Subcutaneous adipose tissue (tissue), 4 donors: Measurements from ENCODE around the gene GNG5. TPM values are rescaled to one million over a fixed set of nuclear protein-coding genes. Genes with fewer than 3 reads are reported as not detected.

ENCODE experiments used
- total RNA-seq, 4 donors: library from RNA; depleted of rRNA; stranded (reverse); fragments of >200 nt; gene quantifications; one replicate each; pipeline ENCODE4 v1.1.0, GENCODE V29; 2016
- TF ChIP-seq, protein P1 (sequence below): fragments of 450-650 bp; IDR thresholded peaks from one replicate; pipeline ENCODE4 v1.5.1; 2016; ENCODE audit warnings: low read depth, mild to moderate bottlenecking, control low read depth, antibody characterized with exemption, moderate library complexity

GNG5 gene
- total RNA-seq, 4 donors from 2014 or later, result 62.1 to 114 (median 81.6) TPM

DNA sequence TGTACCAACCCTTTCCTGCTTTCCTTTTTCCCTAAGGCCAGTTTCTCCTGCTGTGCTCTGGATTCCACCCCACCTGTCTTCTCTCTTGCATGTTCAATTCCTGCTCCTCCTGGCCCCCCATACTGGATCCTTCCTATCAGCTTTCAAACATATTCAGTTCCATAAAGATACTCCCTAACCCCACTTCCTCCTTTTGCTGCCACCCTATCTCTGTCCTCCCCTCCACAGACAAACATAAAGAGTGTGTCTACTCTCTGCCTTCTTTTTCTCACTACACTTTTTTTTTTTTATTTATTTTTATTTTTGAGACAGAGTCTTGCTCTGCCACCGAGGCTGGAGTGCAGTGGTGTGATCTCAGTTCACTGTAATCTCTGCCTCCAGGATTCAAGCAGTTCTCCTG, 44.3 kb downstream of the GNG5 start:
- TF ChIP-seq, protein P1, sequence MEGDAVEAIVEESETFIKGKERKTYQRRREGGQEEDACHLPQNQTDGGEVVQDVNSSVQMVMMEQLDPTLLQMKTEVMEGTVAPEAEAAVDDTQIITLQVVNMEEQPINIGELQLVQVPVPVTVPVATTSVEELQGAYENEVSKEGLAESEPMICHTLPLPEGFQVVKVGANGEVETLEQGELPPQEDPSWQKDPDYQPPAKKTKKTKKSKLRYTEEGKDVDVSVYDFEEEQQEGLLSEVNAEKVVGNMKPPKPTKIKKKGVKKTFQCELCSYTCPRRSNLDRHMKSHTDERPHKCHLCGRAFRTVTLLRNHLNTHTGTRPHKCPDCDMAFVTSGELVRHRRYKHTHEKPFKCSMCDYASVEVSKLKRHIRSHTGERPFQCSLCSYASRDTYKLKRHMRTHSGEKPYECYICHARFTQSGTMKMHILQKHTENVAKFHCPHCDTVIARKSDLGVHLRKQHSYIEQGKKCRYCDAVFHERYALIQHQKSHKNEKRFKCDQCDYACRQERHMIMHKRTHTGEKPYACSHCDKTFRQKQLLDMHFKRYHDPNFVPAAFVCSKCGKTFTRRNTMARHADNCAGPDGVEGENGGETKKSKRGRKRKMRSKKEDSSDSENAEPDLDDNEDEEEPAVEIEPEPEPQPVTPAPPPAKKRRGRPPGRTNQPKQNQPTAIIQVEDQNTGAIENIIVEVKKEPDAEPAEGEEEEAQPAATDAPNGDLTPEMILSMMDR, result no peak

DNA sequence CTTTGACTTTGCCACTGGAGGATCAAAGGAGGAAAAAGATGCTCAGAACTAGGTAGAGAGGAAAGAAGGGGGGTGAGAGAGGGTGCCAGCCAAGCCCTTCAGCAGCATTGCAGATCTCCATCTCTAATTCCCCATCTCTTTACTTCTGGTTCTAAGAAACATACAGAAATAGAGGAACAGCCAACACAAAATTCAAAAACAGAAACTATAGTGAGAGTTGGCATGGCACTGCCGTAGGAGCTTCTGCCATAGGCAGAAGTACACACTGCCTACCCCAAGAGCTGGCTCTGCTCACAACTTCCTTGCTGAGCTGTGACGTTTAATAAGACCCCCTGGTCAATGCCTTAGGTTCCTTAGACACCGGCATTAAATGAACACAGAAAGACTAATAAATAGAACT, 53.9 kb downstream of the GNG5 start:
- TF ChIP-seq, protein P1, result no peak

DNA sequence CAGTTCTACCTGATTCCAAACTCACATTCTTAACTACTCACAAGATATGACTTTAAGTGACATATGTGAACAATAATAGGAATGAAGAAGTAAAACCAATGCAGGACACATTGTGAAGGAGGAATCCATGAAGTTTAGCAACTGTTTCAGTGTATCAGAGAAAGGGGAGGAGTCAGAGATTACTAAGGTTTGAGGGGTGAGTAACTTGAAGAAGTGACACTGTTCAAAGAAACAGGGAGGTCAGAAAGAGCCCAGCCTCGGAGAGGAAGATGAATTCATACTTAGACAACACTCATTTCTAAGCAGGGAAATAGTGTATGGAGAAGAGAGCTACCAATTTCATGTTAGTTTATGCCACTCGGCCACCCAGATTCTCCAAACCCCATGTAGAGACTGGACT, 55.5 kb downstream of the GNG5 start:
- TF ChIP-seq, protein P1, result no peak

Other genes starting within 250 kb of the GNG5 start
- gene SAMD13, start 204.9 kb downstream of the GNG5 start, total RNA-seq, result 1 to 10 TPM in 3 of 4 donors, under 1 TPM in 1; 0.98 to 4.6 (median 1.2) TPM
- 10 to 100 TPM in 1 of 4 donors, 1 to 10 TPM in 2, not detected in 1; 1.3 to 32.3 (median 1.5) TPM for gene DNASE2B, start 108.1 kb downstream of the GNG5 start, total RNA-seq
- gene RPF1, start 27.3 kb downstream of the GNG5 start, total RNA-seq, result 10 to 100 TPM; 27.1 to 63.6 (median 29.4) TPM
- gene SPATA1, start 195 bp downstream of the GNG5 start, total RNA-seq, result 1 to 10 TPM in 2 of 4 donors, under 1 TPM in 1, not detected in 1; 0.51 to 1.8 (median 1.1) TPM
- gene CTBS, start 67.9 kb upstream of the GNG5 start, total RNA-seq, result 10 to 100 TPM; 13.0 to 26.5 (median 20.1) TPM
- 1 to 10 TPM; 1.5 to 3.9 (median 3.2) TPM for gene SSX2IP, start 183.9 kb upstream of the GNG5 start, total RNA-seq